HL-60/S4 (cell line): ENCODE measurements around the gene LHX3.
"Not testable (repeated sequence)": the region's sequence is repeated elsewhere in the genome, so short reads cannot be mapped to it uniquely, and the experiment has no call there.

Experiments
- in situ Hi-C: fragments of 300-500 bp; cut with MboI; formaldehyde crosslinking; loops from 2 replicates; pipeline ENCODE4 v1.14.3; 2022; ENCODE audit warnings: low sequenced_read_pairs

The LHX3 gene

GRCh38 chr9:136242248-136242647 is 37.3 kb upstream of the LHX3 start:
- in situ Hi-C loops = no loop called here

- in situ Hi-C loops = no loop called here
These were observed 36.6 kb upstream of the LHX3 start for GRCh38 chr9:136241542-136241941.

GRCh38 chr9:136240941-136241340 is 36.0 kb upstream of the LHX3 start:
- in situ Hi-C loops = no loop called here

GRCh38 chr9:136239983-136240330 is 35.0 kb upstream of the LHX3 start:
- in situ Hi-C loops = no loop called here

- in situ Hi-C loops = no loop called here
These were observed 34.4 kb upstream of the LHX3 start for GRCh38 chr9:136239135-136239982.

GRCh38 chr9:136238342-136238732 is 33.4 kb upstream of the LHX3 start:
- in situ Hi-C loops = no loop called here

- in situ Hi-C loops = no loop called here
These were observed 32.8 kb upstream of the LHX3 start for GRCh38 chr9:136237486-136238341.

- in situ Hi-C loops = not testable (repeated sequence)
These were observed 31.8 kb upstream of the LHX3 start for GRCh38 chr9:136236471-136237410.

GRCh38 chr9:136235709-136236455 is 31.0 kb upstream of the LHX3 start:
- in situ Hi-C loops = no loop called here

GRCh38 chr9:136235171-136235570 is 30.2 kb upstream of the LHX3 start:
- in situ Hi-C loops = no loop called here

- in situ Hi-C loops = no loop called here
These were observed 29.7 kb upstream of the LHX3 start for GRCh38 chr9:136234597-136234996.

- in situ Hi-C loops = no loop called here
These were observed 28.9 kb upstream of the LHX3 start for GRCh38 chr9:136233868-136234267.

GRCh38 chr9:136233411-136233810 is 28.5 kb upstream of the LHX3 start:
- in situ Hi-C loops = no loop called here

- in situ Hi-C loops = no loop called here
These were observed 28.0 kb upstream of the LHX3 start for GRCh38 chr9:136232969-136233368.

GRCh38 chr9:136231478-136232297 is 26.8 kb upstream of the LHX3 start:
- in situ Hi-C loops = no loop called here

GRCh38 chr9:136230773-136231172 is 25.8 kb upstream of the LHX3 start:
- in situ Hi-C loops = no loop called here

GRCh38 chr9:136230365-136230764 is 25.4 kb upstream of the LHX3 start:
- in situ Hi-C loops = no loop called here

- in situ Hi-C loops = no loop called here
These were observed 24.5 kb upstream of the LHX3 start for GRCh38 chr9:136229096-136230065.
